ENCODE measurements around the gene ARIH2.
"Not testable (repeated sequence)": the region's sequence is repeated elsewhere in the genome, so short reads cannot be mapped to it uniquely, and the experiment has no call there.

ARIH2 gene

GRCh38 chr3:48918388-48919214, at the start of gene ARIH2:
ARIH2 (plus strand) TSS chr3:48918842; CDS start chr3:48927559, 8,717 bp downstream.
- FAIRE-seq (peak; percentile 22), DNase-seq (ENCODE audit: low spot score) (peak; percentile 78)

DNA sequence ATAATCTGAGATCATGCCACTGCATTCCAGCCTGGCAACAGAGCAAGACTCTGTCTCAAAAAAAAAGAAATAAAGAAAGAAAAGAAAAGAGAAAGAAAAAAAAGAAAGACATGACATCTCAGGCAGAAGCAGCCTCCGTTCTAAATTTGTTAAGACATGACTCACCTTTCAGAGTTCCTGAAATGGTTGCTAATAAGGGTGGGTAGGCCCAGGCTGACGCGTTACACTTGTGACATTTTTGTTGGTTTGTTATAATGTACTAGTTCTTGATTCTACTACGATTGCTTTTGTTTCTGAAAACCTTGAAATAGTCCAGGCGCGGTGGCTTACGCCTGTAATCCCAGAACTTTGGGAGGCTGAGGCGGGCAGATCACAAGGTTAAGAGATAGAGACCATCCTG, 41.0 kb upstream of the ARIH2 start:
- no peak for FAIRE-seq

DNA sequence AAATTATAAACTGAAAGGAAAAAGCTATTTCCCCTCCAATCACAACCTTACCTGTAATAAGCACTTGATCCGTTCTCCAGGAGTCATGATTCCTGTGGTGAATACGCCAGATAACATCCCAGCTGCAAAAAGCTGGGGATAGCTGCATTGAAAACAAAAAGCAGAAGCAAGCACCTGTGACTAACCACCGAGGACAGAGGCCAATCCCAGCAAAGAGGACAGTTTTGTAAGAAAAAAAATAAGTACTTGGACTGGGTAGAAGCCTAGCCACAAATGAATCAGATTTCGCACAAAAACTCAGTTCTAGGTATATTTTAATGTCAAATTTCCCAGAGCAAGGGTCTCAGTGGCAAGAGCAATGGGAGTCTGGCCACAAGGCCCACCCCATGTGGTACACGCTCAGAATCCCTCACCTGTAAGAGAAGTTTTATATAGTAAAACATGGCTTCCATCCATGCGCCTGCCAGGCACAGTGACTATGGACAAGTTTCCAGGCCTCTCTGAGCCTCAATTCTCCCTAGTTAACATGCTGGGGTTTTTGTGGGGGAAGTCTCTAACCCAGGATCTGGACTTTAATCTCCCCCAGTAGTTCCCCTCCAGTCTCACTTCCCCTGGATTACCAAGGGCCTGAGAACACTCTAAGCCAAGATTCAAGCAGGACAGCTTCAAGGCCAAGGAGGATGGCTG, 39.2 kb upstream of the ARIH2 start:
- FAIRE-seq (no peak), DNase-seq (ENCODE audit: low spot score) (no peak)

More for the DNA sequence above, 41.0 kb upstream of the ARIH2 start:
- DNase-seq (ENCODE audit: low spot score), result no peak

DNA sequence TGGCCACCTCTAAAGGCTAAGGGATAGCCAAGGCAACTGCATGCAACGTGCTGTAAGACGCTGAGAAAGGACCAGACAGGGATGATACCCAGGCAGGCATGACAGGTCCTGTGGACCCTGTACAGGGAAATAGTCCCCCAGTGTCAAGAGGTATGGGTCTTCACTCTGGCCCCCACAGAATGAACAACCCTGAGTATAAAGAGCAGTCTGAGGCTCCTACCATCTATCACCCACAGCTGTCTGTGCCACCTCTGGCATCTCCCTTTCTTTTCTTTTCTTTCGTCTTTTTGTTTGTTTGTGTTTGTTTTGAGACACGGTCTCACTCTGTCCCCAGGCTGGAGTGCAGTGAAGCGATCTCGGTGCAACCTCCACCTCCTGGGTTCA, 38.7 kb upstream of the ARIH2 start:
- FAIRE-seq, result no peak

DNA sequence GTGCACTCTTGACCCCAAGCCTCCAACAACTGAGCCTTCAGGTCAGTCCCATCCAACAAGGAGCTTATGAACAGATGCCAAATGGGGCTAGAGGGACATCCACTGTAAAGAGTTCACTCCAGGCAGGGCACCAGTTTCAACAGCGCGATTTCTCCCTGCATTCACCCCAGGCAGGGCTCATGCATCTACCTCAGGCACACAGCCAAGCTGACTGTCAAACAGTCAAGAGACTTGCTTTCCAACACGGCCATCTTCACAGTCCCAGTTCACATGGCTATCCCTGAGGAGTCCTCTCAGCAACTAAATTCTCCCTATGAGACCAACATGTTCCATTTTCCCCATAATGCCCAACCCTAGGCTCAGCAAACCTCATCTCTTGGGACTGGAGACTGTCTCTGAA, 37.6 kb upstream of the ARIH2 start:
- no peak for FAIRE-seq
- DNase-seq (ENCODE audit: low spot score), result no peak

More for the DNA sequence above, 38.7 kb upstream of the ARIH2 start:
- no peak for DNase-seq (ENCODE audit: low spot score)

GRCh38 chr3:48881652-48882114, 37.0 kb upstream of the ARIH2 start:
- DNase-seq (ENCODE audit: low spot score), result no peak

GRCh38 chr3:48885753-48886152, 32.9 kb upstream of the ARIH2 start:
- DNase-seq (ENCODE audit: low spot score), result no peak
- FAIRE-seq, result no peak

More at GRCh38 chr3:48881652-48882114, 37.0 kb upstream of the ARIH2 start:
- FAIRE-seq, result no peak

GRCh38 chr3:48891606-48892005, 27.0 kb upstream of the ARIH2 start:
- FAIRE-seq (no peak), DNase-seq (ENCODE audit: low spot score) (no peak)

DNA sequence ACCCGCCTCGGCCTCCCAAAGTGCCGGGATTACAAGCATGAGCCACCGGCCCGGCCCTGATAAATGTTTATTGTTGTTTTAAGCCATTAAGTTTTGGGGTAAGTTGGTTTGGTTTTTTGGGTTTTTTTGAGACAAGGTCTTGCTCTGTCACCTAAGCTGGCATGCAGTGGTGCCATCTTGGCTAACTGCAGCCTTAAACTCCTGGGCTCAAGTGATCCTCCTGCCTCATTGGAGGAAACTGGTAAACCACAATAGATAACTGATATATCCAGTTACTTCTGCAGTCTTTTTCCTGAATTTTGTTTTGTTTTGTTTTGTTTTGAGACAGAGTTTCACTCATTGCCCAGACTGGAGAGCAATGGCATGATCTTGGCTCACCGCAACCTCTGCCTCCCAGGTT, 24.1 kb upstream of the ARIH2 start:
- FAIRE-seq (no peak), DNase-seq (ENCODE audit: low spot score) (no peak)

DNA sequence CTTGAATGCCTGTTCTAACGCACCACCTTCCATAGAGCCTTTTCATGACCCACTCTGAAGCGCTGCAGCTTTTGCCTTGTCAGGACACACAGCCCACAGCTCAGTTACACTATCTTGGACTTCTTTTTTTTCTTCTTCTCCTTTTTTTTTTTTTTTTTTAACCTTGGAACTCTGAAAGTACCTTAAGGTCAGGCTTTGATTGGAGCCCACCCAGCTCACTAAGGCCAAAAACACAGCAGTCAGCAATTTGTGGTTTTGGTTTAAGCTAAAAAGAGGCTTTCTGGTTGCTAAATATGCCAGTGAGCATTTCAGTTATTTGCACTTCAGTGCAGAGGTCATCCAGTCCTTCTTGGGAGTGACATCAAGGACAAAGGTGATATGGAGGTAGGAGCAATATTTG, 21.7 kb upstream of the ARIH2 start:
- no peak for DNase-seq (ENCODE audit: low spot score)
- no peak for FAIRE-seq

- no peak for FAIRE-seq
These were observed 20.9 kb upstream of the ARIH2 start for GRCh38 chr3:48897460-48898376.

DNA sequence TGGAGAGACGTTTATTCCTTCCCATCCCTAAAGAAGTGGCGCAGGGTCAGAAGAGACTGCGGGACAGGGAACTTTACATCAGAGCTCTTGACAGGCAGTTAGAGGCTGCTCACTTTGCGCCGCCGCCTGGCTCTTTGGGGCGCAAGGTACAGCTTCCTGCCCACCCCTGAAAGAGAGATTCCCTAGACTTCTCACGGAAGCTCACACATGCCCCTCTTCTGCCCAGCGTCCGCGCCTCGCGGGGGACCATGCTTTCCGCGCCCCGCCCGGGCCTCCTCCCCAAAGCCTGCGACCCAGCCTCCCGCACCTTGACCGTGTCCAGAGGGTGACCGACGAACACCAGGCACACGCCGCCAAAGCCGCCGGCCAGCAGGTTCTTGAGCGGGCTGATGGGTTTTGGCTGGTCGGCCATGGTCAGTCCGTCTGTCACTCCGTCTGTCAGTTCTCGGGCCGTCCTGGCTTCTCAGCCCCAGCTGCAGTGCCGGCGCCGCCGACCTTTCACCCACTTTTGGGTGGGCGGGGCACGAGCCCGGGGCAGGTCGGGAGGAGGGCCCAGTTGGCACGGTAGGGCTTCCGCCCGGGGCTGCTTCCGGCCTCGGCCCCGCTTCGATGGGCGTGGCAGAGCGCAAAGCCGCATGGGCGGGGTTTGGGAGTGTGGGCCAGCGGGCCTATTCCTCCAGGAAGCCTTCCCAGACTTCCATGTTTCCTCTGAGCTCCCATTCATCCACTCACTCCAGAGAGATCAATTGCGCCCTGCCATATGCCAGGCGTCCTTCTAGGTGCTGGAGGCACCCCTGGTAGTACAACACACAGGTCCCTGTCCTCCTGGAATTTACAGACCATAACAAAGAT, 20.0 kb upstream of the ARIH2 start, which contains the start of gene SLC25A20:
Gene SLC25A20, minus strand, starts transcription at position 500 of the 852 bp plus-strand sequence. Its CDS starts 88 bp downstream, at position 412.
- DNase-seq (ENCODE audit: low spot score) (peak; percentile 65), FAIRE-seq (peak; percentile 28)

More at GRCh38 chr3:48897460-48898376, 20.9 kb upstream of the ARIH2 start:
- DNase-seq (ENCODE audit: low spot score), result no peak

GRCh38 chr3:48899273-48899672, 19.4 kb upstream of the ARIH2 start:
- FAIRE-seq, result no peak
- DNase-seq (ENCODE audit: low spot score), result no peak

DNA sequence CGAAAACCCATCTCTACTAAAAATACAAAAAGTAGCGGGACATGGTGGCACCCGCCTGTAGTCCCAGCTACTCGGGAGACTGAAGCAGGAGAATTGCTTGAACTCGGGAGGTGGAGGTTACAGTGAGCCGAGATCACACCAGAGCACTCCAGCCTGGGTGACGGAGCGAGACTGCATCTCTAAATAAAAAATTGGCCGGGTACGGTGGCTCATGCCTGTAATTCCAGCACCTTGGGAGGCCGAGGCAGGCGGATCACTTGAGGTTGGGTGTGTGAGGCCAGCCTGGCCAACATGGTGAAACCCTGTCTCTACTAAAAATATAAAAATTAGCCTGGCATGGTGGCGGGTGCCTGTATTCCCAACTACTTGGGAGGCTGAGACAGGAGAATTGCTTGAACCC, 11.6 kb upstream of the ARIH2 start:
- FAIRE-seq; DNase-seq (ENCODE audit: low spot score): not testable (repeated sequence)

GRCh38 chr3:48915296-48915695, 3.3 kb upstream of the ARIH2 start:
- no peak for DNase-seq (ENCODE audit: low spot score)
- no peak for FAIRE-seq

- FAIRE-seq (no peak), DNase-seq (ENCODE audit: low spot score) (peak; percentile 52)
These were observed 835 bp downstream of the ARIH2 start for GRCh38 chr3:48919215-48920138.

DNA sequence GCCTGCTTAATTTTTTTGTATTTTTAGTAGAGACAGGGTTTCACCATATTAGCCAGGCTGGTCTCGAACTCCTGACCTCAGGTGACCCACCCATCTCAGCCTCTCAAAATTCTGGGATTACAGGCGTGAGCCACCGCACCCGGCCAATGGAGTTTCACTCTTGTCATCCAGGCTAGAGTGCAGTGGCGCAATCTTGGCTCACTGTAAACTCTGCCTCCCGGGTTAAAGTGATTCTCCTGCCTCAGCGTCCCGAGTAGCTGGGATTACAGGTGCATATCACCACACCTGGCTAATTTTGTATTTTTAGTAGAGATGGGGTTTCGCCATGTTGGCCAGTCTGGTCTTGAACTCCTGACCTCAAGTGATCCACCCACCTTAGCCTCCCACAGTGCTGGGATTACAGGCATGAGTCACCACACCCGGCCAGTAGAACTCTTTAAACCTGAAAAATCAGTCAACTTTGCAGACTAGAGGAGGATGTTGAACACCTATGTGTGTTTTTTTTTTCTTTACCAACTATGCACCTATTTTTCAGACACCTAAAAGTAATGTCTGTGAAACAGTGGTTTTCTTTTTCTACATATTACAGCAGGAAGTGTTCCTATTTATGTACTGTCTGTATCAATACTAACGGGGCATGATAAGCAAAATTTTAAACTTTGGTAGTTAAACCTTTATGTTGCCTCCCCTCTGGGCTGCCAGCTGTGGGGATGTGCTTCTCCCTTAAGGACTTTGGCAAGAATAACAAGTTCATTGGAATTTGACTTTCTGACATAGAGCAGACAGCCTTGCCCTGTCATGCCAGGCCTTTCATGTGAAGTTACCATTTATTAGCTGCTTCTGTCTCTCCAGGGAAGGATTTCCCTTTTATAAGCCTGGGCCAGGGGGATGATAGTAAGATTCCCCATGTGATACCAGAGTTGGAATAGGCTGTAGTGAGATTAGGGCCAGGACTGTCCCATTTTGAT, 8.1 kb downstream of the ARIH2 start:
- no peak for DNase-seq (ENCODE audit: low spot score)
- no peak for FAIRE-seq

- no peak for DNase-seq (ENCODE audit: low spot score)
- FAIRE-seq, result no peak
These were observed 9.3 kb downstream of the ARIH2 start for GRCh38 chr3:48927928-48928327.
